ENCODE measurements around the gene RPS14. TPM values are rescaled to one million over a fixed set of nuclear protein-coding genes. Genes with fewer than 3 reads are reported as not detected.
A peak's percentile ranks its signal among the peaks of the same experiment; 100 is the strongest.

The RPS14 gene
- total RNA-seq, 1 donor from 2014 or later: 1,798 TPM

GRCh38 chr5:150446088-150446487 lies 3.5 kb downstream of the RPS14 start:
- H3K36me3 Mint-ChIP-seq (ENCODE audit: unreplicated experiment): peaks cover 48% of the 10 kb centered on the region
- H3K9me3 Mint-ChIP-seq (ENCODE audit: unreplicated experiment): peaks cover 5% of the 10 kb centered on the region
- H3K27me3 Mint-ChIP-seq (ENCODE audit: unreplicated experiment): no peaks in the 10 kb centered on the region

GRCh38 chr5:150444770-150445169 lies 4.8 kb downstream of the RPS14 start:
- no peak for DNase-seq (ENCODE audit: extremely low spot score, unreplicated experiment)
- Mint-ChIP-seq H3K9me3 (ENCODE audit: unreplicated experiment) (no peaks in the 10 kb centered on the region), H3K4me1 (ENCODE audit: unreplicated experiment) (peaks cover 19% of the 10 kb centered on the region), H3K4me3 (ENCODE audit: unreplicated experiment) (no peak overlapping the region), H3K36me3 (ENCODE audit: unreplicated experiment) (peaks cover 46% of the 10 kb centered on the region), H3K27me3 (ENCODE audit: unreplicated experiment) (no peaks in the 10 kb centered on the region), H3K27ac (ENCODE audit: unreplicated experiment) (no peak overlapping the region)
- TF ChIP-seq CTCF (IDR thresholded peaks at IDR 0.05): no peak

More at GRCh38 chr5:150446088-150446487, 3.5 kb downstream of the RPS14 start:
- Mint-ChIP-seq H3K27ac (ENCODE audit: unreplicated experiment) (no peak overlapping the region), H3K4me3 (ENCODE audit: unreplicated experiment) (no peak overlapping the region), H3K4me1 (ENCODE audit: unreplicated experiment) (peaks cover 21% of the 10 kb centered on the region)
- DNase-seq (ENCODE audit: extremely low spot score, unreplicated experiment): no peak
- no peak for TF ChIP-seq CTCF (IDR thresholded peaks at IDR 0.05)

- TF ChIP-seq CTCF (IDR thresholded peaks at IDR 0.05): no peak
- H3K4me3 Mint-ChIP-seq (ENCODE audit: unreplicated experiment): no peak overlapping the region
- DNase-seq (ENCODE audit: extremely low spot score, unreplicated experiment): no peak
- H3K9me3 Mint-ChIP-seq (ENCODE audit: unreplicated experiment): no peaks in the 10 kb centered on the region
- peaks cover 14% of the 10 kb centered on the region for H3K4me1 Mint-ChIP-seq (ENCODE audit: unreplicated experiment)
- H3K27me3 Mint-ChIP-seq (ENCODE audit: unreplicated experiment): no peaks in the 10 kb centered on the region
- peaks cover 45% of the 10 kb centered on the region for H3K36me3 Mint-ChIP-seq (ENCODE audit: unreplicated experiment)
- H3K27ac Mint-ChIP-seq (ENCODE audit: unreplicated experiment): peak overlapping the region; percentile 4
These were observed 6.1 kb downstream of the RPS14 start for GRCh38 chr5:150443242-150444075.

GRCh38 chr5:150442699-150443080 lies 6.8 kb downstream of the RPS14 start:
- Mint-ChIP-seq H3K9me3 (ENCODE audit: unreplicated experiment) (no peaks in the 10 kb centered on the region), H3K4me3 (ENCODE audit: unreplicated experiment) (no peak overlapping the region), H3K27me3 (ENCODE audit: unreplicated experiment) (no peaks in the 10 kb centered on the region), H3K4me1 (ENCODE audit: unreplicated experiment) (peaks cover 6% of the 10 kb centered on the region), H3K36me3 (ENCODE audit: unreplicated experiment) (peaks cover 39% of the 10 kb centered on the region), H3K27ac (ENCODE audit: unreplicated experiment) (no peak overlapping the region)
- no peak for TF ChIP-seq CTCF (IDR thresholded peaks at IDR 0.05)
- no peak for DNase-seq (ENCODE audit: extremely low spot score, unreplicated experiment)

- Mint-ChIP-seq H3K27ac (ENCODE audit: unreplicated experiment) (no peak overlapping the region), H3K27me3 (ENCODE audit: unreplicated experiment) (no peaks in the 10 kb centered on the region), H3K4me3 (ENCODE audit: unreplicated experiment) (no peak overlapping the region), H3K9me3 (ENCODE audit: unreplicated experiment) (no peaks in the 10 kb centered on the region), H3K36me3 (ENCODE audit: unreplicated experiment) (peaks cover 34% of the 10 kb centered on the region), H3K4me1 (ENCODE audit: unreplicated experiment) (no peaks in the 10 kb centered on the region)
- DNase-seq (ENCODE audit: extremely low spot score, unreplicated experiment): no peak
- no peak for TF ChIP-seq CTCF (IDR thresholded peaks at IDR 0.05)
These were observed 7.5 kb downstream of the RPS14 start for GRCh38 chr5:150441813-150442698.
